ENCODE measurements around the gene PRR7.

Gene PRR7

GRCh38 chr5:177445917-177446199 is 756 bp upstream of the PRR7 start:
- Histone ChIP-seq H3K9ac (ENCODE audit: low read depth in 1 of 2, low read length in 2 of 2) (peak overlapping the region in 1 of 2 donors; percentile 69), H3K9me3 (ENCODE audit: control insufficient read depth in 1 of 2, low read length in 2 of 2) (no peaks in the 10 kb centered on the region), H3K27me3 (ENCODE audit: control insufficient read depth in 1 of 2, insufficient read depth in 2 of 2, low read length in 2 of 2) (peaks cover 0 to 8% of the 10 kb centered on the region in 2 donors), H3K27ac (ENCODE audit: low read depth, low read length) (no peak overlapping the region), H3K36me3 (ENCODE audit: control insufficient read depth in 1 of 2, insufficient read depth in 2 of 2, low read length in 2 of 2) (peaks cover 0 to 7% of the 10 kb centered on the region in 2 donors), H3K4me3 (ENCODE audit: low read depth in 1 of 2, low read length in 2 of 2) (peak overlapping the region; percentile 50 to 75), H3K4me1 (ENCODE audit: control insufficient read depth in 1 of 2, insufficient read depth in 2 of 2, low read length in 2 of 2) (peaks cover 17 to 22% of the 10 kb centered on the region in 2 donors)

- no peaks in the 10 kb centered on the region for H3K36me3 ChIP-seq (ENCODE audit: control insufficient read depth in 1 of 2, insufficient read depth in 2 of 2, low read length in 2 of 2)
- peak overlapping the region in 1 of 2 donors; percentile 48 for H3K9ac ChIP-seq (ENCODE audit: low read depth in 1 of 2, low read length in 2 of 2)
- peaks cover 0 to 8% of the 10 kb centered on the region in 2 donors for H3K27me3 ChIP-seq (ENCODE audit: control insufficient read depth in 1 of 2, insufficient read depth in 2 of 2, low read length in 2 of 2)
- no peak overlapping the region for H3K27ac ChIP-seq (ENCODE audit: low read depth, low read length)
- peak overlapping the region; percentile 50 to 54 for H3K4me3 ChIP-seq (ENCODE audit: low read depth in 1 of 2, low read length in 2 of 2)
- no peaks in the 10 kb centered on the region for H3K9me3 ChIP-seq (ENCODE audit: control insufficient read depth in 1 of 2, low read length in 2 of 2)
- H3K4me1 ChIP-seq (ENCODE audit: control insufficient read depth in 1 of 2, insufficient read depth in 2 of 2, low read length in 2 of 2), result peaks cover 17 to 22% of the 10 kb centered on the region in 2 donors
These were observed 524 bp downstream of the PRR7 start for GRCh38 chr5:177447066-177447610.

GRCh38 chr5:177447611-177448243 is 1.1 kb downstream of the PRR7 start:
- peaks cover 21 to 26% of the 10 kb centered on the region in 2 donors for H3K4me1 ChIP-seq (ENCODE audit: control insufficient read depth in 1 of 2, insufficient read depth in 2 of 2, low read length in 2 of 2)
- H3K9ac ChIP-seq (ENCODE audit: low read depth in 1 of 2, low read length in 2 of 2), result no peak overlapping the region
- H3K27ac ChIP-seq (ENCODE audit: low read depth, low read length), result no peak overlapping the region
- no peaks in the 10 kb centered on the region for H3K36me3 ChIP-seq (ENCODE audit: control insufficient read depth in 1 of 2, insufficient read depth in 2 of 2, low read length in 2 of 2)
- H3K27me3 ChIP-seq (ENCODE audit: control insufficient read depth in 1 of 2, insufficient read depth in 2 of 2, low read length in 2 of 2), result peaks cover 0 to 8% of the 10 kb centered on the region in 2 donors
- no peaks in the 10 kb centered on the region for H3K9me3 ChIP-seq (ENCODE audit: control insufficient read depth in 1 of 2, low read length in 2 of 2)
- H3K4me3 ChIP-seq (ENCODE audit: low read depth in 1 of 2, low read length in 2 of 2), result no peak overlapping the region

- H3K4me3 ChIP-seq (ENCODE audit: low read depth in 1 of 2, low read length in 2 of 2), result no peak overlapping the region
- no peak overlapping the region for H3K9ac ChIP-seq (ENCODE audit: low read depth in 1 of 2, low read length in 2 of 2)
- no peak overlapping the region for H3K27ac ChIP-seq (ENCODE audit: low read depth, low read length)
- H3K27me3 ChIP-seq (ENCODE audit: control insufficient read depth in 1 of 2, insufficient read depth in 2 of 2, low read length in 2 of 2), result peaks cover 0 to 8% of the 10 kb centered on the region in 2 donors
- H3K36me3 ChIP-seq (ENCODE audit: control insufficient read depth in 1 of 2, insufficient read depth in 2 of 2, low read length in 2 of 2), result no peaks in the 10 kb centered on the region
- H3K4me1 ChIP-seq (ENCODE audit: control insufficient read depth in 1 of 2, insufficient read depth in 2 of 2, low read length in 2 of 2), result peaks cover 24 to 31% of the 10 kb centered on the region in 2 donors
- H3K9me3 ChIP-seq (ENCODE audit: control insufficient read depth in 1 of 2, low read length in 2 of 2), result no peaks in the 10 kb centered on the region
These were observed 1.8 kb downstream of the PRR7 start for GRCh38 chr5:177448244-177448950.

GRCh38 chr5:177449140-177450061 is 2.8 kb downstream of the PRR7 start:
- Histone ChIP-seq H3K27ac (ENCODE audit: low read depth, low read length) (no peak overlapping the region), H3K4me1 (ENCODE audit: control insufficient read depth in 1 of 2, insufficient read depth in 2 of 2, low read length in 2 of 2) (peaks cover 24 to 41% of the 10 kb centered on the region in 2 donors), H3K4me3 (ENCODE audit: low read depth in 1 of 2, low read length in 2 of 2) (no peak overlapping the region), H3K9ac (ENCODE audit: low read depth in 1 of 2, low read length in 2 of 2) (no peak overlapping the region), H3K36me3 (ENCODE audit: control insufficient read depth in 1 of 2, insufficient read depth in 2 of 2, low read length in 2 of 2) (no peaks in the 10 kb centered on the region), H3K9me3 (ENCODE audit: control insufficient read depth in 1 of 2, low read length in 2 of 2) (no peaks in the 10 kb centered on the region), H3K27me3 (ENCODE audit: control insufficient read depth in 1 of 2, insufficient read depth in 2 of 2, low read length in 2 of 2) (peaks cover 0 to 8% of the 10 kb centered on the region in 2 donors)

GRCh38 chr5:177450667-177451424 is 4.2 kb downstream of the PRR7 start:
- Histone ChIP-seq H3K27me3 (ENCODE audit: control insufficient read depth in 1 of 2, insufficient read depth in 2 of 2, low read length in 2 of 2) (peaks cover 0 to 8% of the 10 kb centered on the region in 2 donors), H3K4me3 (ENCODE audit: low read depth in 1 of 2, low read length in 2 of 2) (no peak overlapping the region), H3K9me3 (ENCODE audit: control insufficient read depth in 1 of 2, low read length in 2 of 2) (no peaks in the 10 kb centered on the region), H3K4me1 (ENCODE audit: control insufficient read depth in 1 of 2, insufficient read depth in 2 of 2, low read length in 2 of 2) (peaks cover 22 to 37% of the 10 kb centered on the region in 2 donors), H3K27ac (ENCODE audit: low read depth, low read length) (no peak overlapping the region), H3K9ac (ENCODE audit: low read depth in 1 of 2, low read length in 2 of 2) (no peak overlapping the region), H3K36me3 (ENCODE audit: control insufficient read depth in 1 of 2, insufficient read depth in 2 of 2, low read length in 2 of 2) (no peaks in the 10 kb centered on the region)

GRCh38 chr5:177452688-177453638 is 6.3 kb downstream of the PRR7 start:
- Histone ChIP-seq H3K4me1 (ENCODE audit: control insufficient read depth in 1 of 2, insufficient read depth in 2 of 2, low read length in 2 of 2) (peaks cover 15 to 28% of the 10 kb centered on the region in 2 donors), H3K27ac (ENCODE audit: low read depth, low read length) (no peak overlapping the region), H3K36me3 (ENCODE audit: control insufficient read depth in 1 of 2, insufficient read depth in 2 of 2, low read length in 2 of 2) (no peaks in the 10 kb centered on the region), H3K9me3 (ENCODE audit: control insufficient read depth in 1 of 2, low read length in 2 of 2) (no peaks in the 10 kb centered on the region), H3K27me3 (ENCODE audit: control insufficient read depth in 1 of 2, insufficient read depth in 2 of 2, low read length in 2 of 2) (peaks cover 0 to 7% of the 10 kb centered on the region in 2 donors), H3K9ac (ENCODE audit: low read depth in 1 of 2, low read length in 2 of 2) (peak overlapping the region in 1 of 2 donors; percentile 6), H3K4me3 (ENCODE audit: low read depth in 1 of 2, low read length in 2 of 2) (no peak overlapping the region)

- H3K9ac ChIP-seq (ENCODE audit: low read depth in 1 of 2, low read length in 2 of 2), result peak overlapping the region; percentile 46 to 63
- peaks cover 11 to 26% of the 10 kb centered on the region in 2 donors for H3K4me1 ChIP-seq (ENCODE audit: control insufficient read depth in 1 of 2, insufficient read depth in 2 of 2, low read length in 2 of 2)
- H3K27me3 ChIP-seq (ENCODE audit: control insufficient read depth in 1 of 2, insufficient read depth in 2 of 2, low read length in 2 of 2), result peaks cover 0 to 3% of the 10 kb centered on the region in 2 donors
- no peaks in the 10 kb centered on the region for H3K36me3 ChIP-seq (ENCODE audit: control insufficient read depth in 1 of 2, insufficient read depth in 2 of 2, low read length in 2 of 2)
- H3K4me3 ChIP-seq (ENCODE audit: low read depth in 1 of 2, low read length in 2 of 2), result peak overlapping the region; percentile 58 to 74
- H3K9me3 ChIP-seq (ENCODE audit: control insufficient read depth in 1 of 2, low read length in 2 of 2), result no peaks in the 10 kb centered on the region
- no peak overlapping the region for H3K27ac ChIP-seq (ENCODE audit: low read depth, low read length)
These were observed 7.3 kb downstream of the PRR7 start for GRCh38 chr5:177453852-177454396.

All from duodenal mucosa (tissue), 2 donors.